Adrenal gland (tissue), 5 donors: Measurements from ENCODE around the gene SMS.

ENCODE experiments used
- CTCF ChIP-seq, 6 experiments: fragments of 450-650 bp in 4 of 6; fragments of 200-600 bp in 2 of 6; sonication (generic) in 1 of 6; IDR thresholded peaks; 1 replicate in 5 of 6; 2 replicates in 1 of 6; pipeline versions ENCODE4 v1.5.1 to v1.8.0; 2016 to 2021; ENCODE audit warnings: antibody characterized with exemption in 6 of 6, mild to moderate bottlenecking in 2 of 6, moderate library complexity in 1 of 6
- POLR2A ChIP-seq, 2 donors: fragments of 450-650 bp; IDR thresholded peaks; one replicate each; pipeline ENCODE4 v1.6.1; 2017; ENCODE audit warnings: antibody characterized with exemption in 2 of 2, mild to moderate bottlenecking in 2 of 2, moderate library complexity in 1 of 2
- donor health status: DM: no; HTN: no; CAD: no.

DNA sequence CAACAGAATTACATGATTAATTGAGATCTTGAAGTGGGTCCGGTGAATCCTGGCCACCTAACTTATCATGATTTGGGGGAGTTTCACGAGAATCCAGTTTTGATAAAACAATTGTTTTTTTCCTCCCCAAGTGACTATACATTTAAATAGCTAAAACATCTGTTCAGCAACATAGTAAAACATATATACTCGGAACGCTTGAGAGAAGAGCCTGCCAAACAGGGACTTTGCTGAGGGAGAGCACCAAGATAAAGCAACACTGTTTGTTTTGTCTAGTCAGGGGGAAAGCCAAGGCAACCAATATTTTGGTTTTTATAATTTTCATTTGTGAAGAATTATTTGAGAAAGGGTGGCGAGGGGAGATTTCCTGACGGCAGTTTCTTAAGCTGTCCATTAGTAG lies 92.0 kb downstream of the SMS start:
- TF ChIP-seq CTCF (IDR thresholded peaks at IDR 0.05) = no peak
- no peak for TF ChIP-seq POLR2A (IDR thresholded peaks at IDR 0.05)
